ENCODE results near the gene TRNT1. TPM values are rescaled to one million over a fixed set of nuclear protein-coding genes. Genes with fewer than 3 reads are reported as not detected.

The TRNT1 gene
- polyA plus RNA-seq, 1 donor from 2014 or later, result 28.5 TPM

DNA sequence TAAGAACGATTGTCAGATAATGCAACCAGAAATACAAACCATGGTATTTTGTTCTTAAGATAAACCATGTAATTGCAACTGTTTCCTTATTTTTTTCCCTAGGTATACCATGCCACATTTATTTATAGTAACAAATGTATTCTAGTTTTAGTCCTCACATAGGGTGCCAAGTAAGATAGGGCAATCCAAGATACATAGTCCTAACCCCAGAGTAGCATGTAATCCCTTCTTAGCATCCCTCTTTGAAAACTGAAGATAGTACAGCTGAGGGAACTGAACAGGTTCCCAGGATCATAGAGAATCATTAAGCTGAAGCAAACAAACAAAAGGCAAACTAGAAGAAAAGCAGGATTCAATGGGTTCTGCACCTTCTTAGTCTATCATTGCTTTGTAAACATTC, 24.8 kb downstream of the TRNT1 start:
- Histone ChIP-seq H4K20me1 (ENCODE audit: insufficient read depth) (no peaks in the 10 kb centered on the region), H3K4me2 (ENCODE audit: low read length) (no peak overlapping the region), H3K4me3 (ENCODE audit: low read length) (no peak overlapping the region), H3K9me2 (ENCODE audit: insufficient read depth, low read length) (no peaks in the 10 kb centered on the region), H3K9ac (ENCODE audit: low read length) (no peak overlapping the region), H3K27me3 (ENCODE audit: insufficient read depth, low read depth, low read length) (no peaks in the 10 kb centered on the region), H2AFZ (ENCODE audit: low read depth, low read length) (no peak overlapping the region), H3K36me3 (ENCODE audit: insufficient read depth, low read length) (peaks cover 5% of the 10 kb centered on the region), H3K9me3 (ENCODE audit: low read length) (no peaks in the 10 kb centered on the region), H3K27ac (ENCODE audit: low read length) (no peak overlapping the region), H3K79me2 (replicated peaks; ENCODE audit: insufficient read depth, low read length) (no peaks in the 10 kb centered on the region), H3F3A (ENCODE audit: insufficient read depth, low read length, poor library complexity, severe bottlenecking) (no peaks in the 10 kb centered on the region)
- TF ChIP-seq SMC3 (conservative IDR thresholded peaks at IDR 0.05; ENCODE audit: poor library complexity), result no peak
- TF ChIP-seq MXI1 (conservative IDR thresholded peaks at IDR 0.05; ENCODE audit: poor library complexity, severe bottlenecking), result no peak
- no peak for TF ChIP-seq EZH2 (IDR thresholded peaks at IDR 0.05; ENCODE audit: borderline replicate concordance, insufficient read depth, low read length, poor library complexity, severe bottlenecking)
- TF ChIP-seq POLR2AphosphoS5 (IDR thresholded peaks at IDR 0.05), result no peak
- TF ChIP-seq EP300 (conservative IDR thresholded peaks at IDR 0.05; ENCODE audit: poor library complexity, severe bottlenecking), result no peak
- TF ChIP-seq RAD21 (conservative IDR thresholded peaks at IDR 0.05), result no peak
- TF ChIP-seq, protein P1, sequence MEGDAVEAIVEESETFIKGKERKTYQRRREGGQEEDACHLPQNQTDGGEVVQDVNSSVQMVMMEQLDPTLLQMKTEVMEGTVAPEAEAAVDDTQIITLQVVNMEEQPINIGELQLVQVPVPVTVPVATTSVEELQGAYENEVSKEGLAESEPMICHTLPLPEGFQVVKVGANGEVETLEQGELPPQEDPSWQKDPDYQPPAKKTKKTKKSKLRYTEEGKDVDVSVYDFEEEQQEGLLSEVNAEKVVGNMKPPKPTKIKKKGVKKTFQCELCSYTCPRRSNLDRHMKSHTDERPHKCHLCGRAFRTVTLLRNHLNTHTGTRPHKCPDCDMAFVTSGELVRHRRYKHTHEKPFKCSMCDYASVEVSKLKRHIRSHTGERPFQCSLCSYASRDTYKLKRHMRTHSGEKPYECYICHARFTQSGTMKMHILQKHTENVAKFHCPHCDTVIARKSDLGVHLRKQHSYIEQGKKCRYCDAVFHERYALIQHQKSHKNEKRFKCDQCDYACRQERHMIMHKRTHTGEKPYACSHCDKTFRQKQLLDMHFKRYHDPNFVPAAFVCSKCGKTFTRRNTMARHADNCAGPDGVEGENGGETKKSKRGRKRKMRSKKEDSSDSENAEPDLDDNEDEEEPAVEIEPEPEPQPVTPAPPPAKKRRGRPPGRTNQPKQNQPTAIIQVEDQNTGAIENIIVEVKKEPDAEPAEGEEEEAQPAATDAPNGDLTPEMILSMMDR (IDR thresholded peaks at IDR 0.05; ENCODE audit: poor library complexity, severe bottlenecking), result no peak
- TF ChIP-seq, protein P2, sequence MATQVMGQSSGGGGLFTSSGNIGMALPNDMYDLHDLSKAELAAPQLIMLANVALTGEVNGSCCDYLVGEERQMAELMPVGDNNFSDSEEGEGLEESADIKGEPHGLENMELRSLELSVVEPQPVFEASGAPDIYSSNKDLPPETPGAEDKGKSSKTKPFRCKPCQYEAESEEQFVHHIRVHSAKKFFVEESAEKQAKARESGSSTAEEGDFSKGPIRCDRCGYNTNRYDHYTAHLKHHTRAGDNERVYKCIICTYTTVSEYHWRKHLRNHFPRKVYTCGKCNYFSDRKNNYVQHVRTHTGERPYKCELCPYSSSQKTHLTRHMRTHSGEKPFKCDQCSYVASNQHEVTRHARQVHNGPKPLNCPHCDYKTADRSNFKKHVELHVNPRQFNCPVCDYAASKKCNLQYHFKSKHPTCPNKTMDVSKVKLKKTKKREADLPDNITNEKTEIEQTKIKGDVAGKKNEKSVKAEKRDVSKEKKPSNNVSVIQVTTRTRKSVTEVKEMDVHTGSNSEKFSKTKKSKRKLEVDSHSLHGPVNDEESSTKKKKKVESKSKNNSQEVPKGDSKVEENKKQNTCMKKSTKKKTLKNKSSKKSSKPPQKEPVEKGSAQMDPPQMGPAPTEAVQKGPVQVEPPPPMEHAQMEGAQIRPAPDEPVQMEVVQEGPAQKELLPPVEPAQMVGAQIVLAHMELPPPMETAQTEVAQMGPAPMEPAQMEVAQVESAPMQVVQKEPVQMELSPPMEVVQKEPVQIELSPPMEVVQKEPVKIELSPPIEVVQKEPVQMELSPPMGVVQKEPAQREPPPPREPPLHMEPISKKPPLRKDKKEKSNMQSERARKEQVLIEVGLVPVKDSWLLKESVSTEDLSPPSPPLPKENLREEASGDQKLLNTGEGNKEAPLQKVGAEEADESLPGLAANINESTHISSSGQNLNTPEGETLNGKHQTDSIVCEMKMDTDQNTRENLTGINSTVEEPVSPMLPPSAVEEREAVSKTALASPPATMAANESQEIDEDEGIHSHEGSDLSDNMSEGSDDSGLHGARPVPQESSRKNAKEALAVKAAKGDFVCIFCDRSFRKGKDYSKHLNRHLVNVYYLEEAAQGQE (IDR thresholded peaks at IDR 0.05; ENCODE audit: borderline replicate concordance), result no peak
- no peak for TF ChIP-seq TAF1 (IDR thresholded peaks at IDR 0.05; ENCODE audit: low read depth)

DNA sequence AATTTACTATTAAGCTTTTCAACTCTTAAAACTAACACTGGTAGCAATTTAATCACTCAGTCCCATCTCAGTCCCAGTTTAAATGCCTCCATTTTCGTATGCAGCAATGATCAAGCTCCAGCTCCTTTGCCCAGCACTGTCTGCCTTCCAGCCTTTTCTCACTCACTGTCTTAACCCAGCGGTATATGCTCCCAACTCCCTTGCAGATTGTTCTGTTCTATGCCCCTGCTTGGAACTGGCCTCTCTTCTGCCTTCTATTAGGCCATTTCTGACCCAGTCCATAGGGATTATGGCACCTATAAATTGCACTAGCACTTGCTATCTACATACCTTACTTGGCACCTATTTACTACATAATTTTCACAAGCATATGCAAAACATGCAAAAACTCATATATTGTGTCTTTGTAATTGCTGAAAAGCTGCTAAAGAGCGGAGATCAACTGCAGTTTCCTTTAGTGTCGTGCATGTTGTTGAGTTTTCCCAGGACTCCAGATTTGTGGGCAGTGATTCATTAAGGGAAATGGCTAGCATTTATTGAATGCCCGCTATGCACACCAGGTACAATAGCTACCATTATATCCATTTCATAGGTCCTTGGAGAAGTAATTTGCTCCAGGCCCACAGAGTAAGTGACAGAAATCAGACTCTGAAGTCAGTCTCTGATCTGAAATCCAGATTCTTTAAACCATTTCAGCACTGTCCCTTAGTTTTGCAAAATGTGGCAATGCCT, 28.3 kb downstream of the TRNT1 start:
- no peak overlapping the region for H2AFZ ChIP-seq (ENCODE audit: low read depth, low read length)
- no peak overlapping the region for H3K27ac ChIP-seq (ENCODE audit: low read length)
- no peaks in the 10 kb centered on the region for H3K9me2 ChIP-seq (ENCODE audit: insufficient read depth, low read length)
- H3K9me3 ChIP-seq (ENCODE audit: low read length), result no peaks in the 10 kb centered on the region
- no peak overlapping the region for H3K4me2 ChIP-seq (ENCODE audit: low read length)
- H3K4me3 ChIP-seq (ENCODE audit: low read length), result no peak overlapping the region
- no peaks in the 10 kb centered on the region for H4K20me1 ChIP-seq (ENCODE audit: insufficient read depth)
- TF ChIP-seq, protein P1 (IDR thresholded peaks at IDR 0.05; ENCODE audit: poor library complexity, severe bottlenecking), result no peak
- TF ChIP-seq POLR2AphosphoS5 (IDR thresholded peaks at IDR 0.05) (no peak), RAD21 (conservative IDR thresholded peaks at IDR 0.05) (no peak)
- no peaks in the 10 kb centered on the region for H3F3A ChIP-seq (ENCODE audit: insufficient read depth, low read length, poor library complexity, severe bottlenecking)
- peaks cover 5% of the 10 kb centered on the region for H3K36me3 ChIP-seq (ENCODE audit: insufficient read depth, low read length)
- H3K79me2 ChIP-seq (replicated peaks; ENCODE audit: insufficient read depth, low read length), result no peaks in the 10 kb centered on the region
- no peaks in the 10 kb centered on the region for H3K27me3 ChIP-seq (ENCODE audit: insufficient read depth, low read depth, low read length)
- no peak overlapping the region for H3K9ac ChIP-seq (ENCODE audit: low read length)

Measured in neural cell (in vitro differentiated cells).